ENCODE results near the gene POLR2J.

The POLR2J gene

GRCh38 chr7:102452451-102452850, 26.3 kb downstream of the POLR2J start:
- DNase-seq (ENCODE audit: low spot score in 2 of 2) (no peak), ATAC-seq (replicated peaks; ENCODE audit: extremely low read depth, poor library complexity, severe bottlenecking) (no peak)
- no peak overlapping the region for H3K27ac Mint-ChIP-seq (ENCODE audit: low read depth)
- no peaks in the 10 kb centered on the region for H3K4me1 Mint-ChIP-seq
- H3K9me3 Mint-ChIP-seq: no peaks in the 10 kb centered on the region
- H3K4me3 Mint-ChIP-seq: no peak overlapping the region
- H3K36me3 Mint-ChIP-seq (ENCODE audit: insufficient read depth): peaks cover 8% of the 10 kb centered on the region
- H3K27me3 Mint-ChIP-seq: no peaks in the 10 kb centered on the region

- H3K36me3 Mint-ChIP-seq (ENCODE audit: insufficient read depth): peaks cover 9% of the 10 kb centered on the region
- H3K27me3 Mint-ChIP-seq: no peaks in the 10 kb centered on the region
- ATAC-seq (replicated peaks; ENCODE audit: extremely low read depth, poor library complexity, severe bottlenecking): no peak
- no peak overlapping the region for H3K27ac Mint-ChIP-seq (ENCODE audit: low read depth)
- no peaks in the 10 kb centered on the region for H3K9me3 Mint-ChIP-seq
- no peak overlapping the region for H3K4me3 Mint-ChIP-seq
- no peak for DNase-seq (ENCODE audit: low spot score in 2 of 2)
- no peaks in the 10 kb centered on the region for H3K4me1 Mint-ChIP-seq
These were observed 27.2 kb downstream of the POLR2J start for GRCh38 chr7:102451371-102452054.

GRCh38 chr7:102450242-102450641, 28.5 kb downstream of the POLR2J start:
- Mint-ChIP-seq H3K4me3 (no peak overlapping the region), H3K9me3 (no peaks in the 10 kb centered on the region), H3K27me3 (no peaks in the 10 kb centered on the region), H3K4me1 (no peaks in the 10 kb centered on the region), H3K27ac (ENCODE audit: low read depth) (peak overlapping the region; percentile 55), H3K36me3 (ENCODE audit: insufficient read depth) (peaks cover 8% of the 10 kb centered on the region)
- peak; percentile 73 for ATAC-seq (replicated peaks; ENCODE audit: extremely low read depth, poor library complexity, severe bottlenecking)
- no peak for DNase-seq (ENCODE audit: low spot score in 2 of 2)

GRCh38 chr7:102449136-102449535, 29.6 kb downstream of the POLR2J start:
- H3K27ac Mint-ChIP-seq (ENCODE audit: low read depth): no peak overlapping the region
- ATAC-seq (replicated peaks; ENCODE audit: extremely low read depth, poor library complexity, severe bottlenecking) (no peak), DNase-seq (ENCODE audit: low spot score in 2 of 2) (no peak)
- H3K9me3 Mint-ChIP-seq: no peaks in the 10 kb centered on the region
- H3K27me3 Mint-ChIP-seq: no peaks in the 10 kb centered on the region
- no peak overlapping the region for H3K4me3 Mint-ChIP-seq
- no peaks in the 10 kb centered on the region for H3K4me1 Mint-ChIP-seq
- H3K36me3 Mint-ChIP-seq (ENCODE audit: insufficient read depth): peaks cover 10% of the 10 kb centered on the region

DNA sequence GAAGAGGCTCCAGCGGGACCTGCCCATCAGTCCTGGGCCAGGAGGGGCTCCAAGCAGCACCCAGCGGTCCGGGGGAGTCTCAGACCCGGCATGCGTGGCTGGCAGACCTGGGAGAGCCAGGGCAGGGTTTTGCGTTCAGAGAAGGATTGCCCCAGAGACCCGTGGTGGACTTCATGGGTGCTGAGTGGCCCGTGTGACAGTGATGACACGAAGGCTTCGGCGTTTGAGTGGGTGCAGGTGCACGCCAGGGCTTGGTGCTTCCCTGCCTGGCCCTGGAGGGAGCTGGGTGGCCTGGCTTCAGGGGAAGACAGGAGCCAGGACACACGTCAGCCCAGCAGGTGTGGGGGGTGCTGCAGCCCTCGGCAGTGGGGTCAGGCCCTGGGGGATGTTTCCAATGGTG, 31.4 kb downstream of the POLR2J start:
- no peaks in the 10 kb centered on the region for H3K27me3 Mint-ChIP-seq
- H3K27ac Mint-ChIP-seq (ENCODE audit: low read depth): peak overlapping the region; percentile 62
- peaks cover 14% of the 10 kb centered on the region for H3K36me3 Mint-ChIP-seq (ENCODE audit: insufficient read depth)
- no peaks in the 10 kb centered on the region for H3K4me1 Mint-ChIP-seq
- H3K9me3 Mint-ChIP-seq: no peaks in the 10 kb centered on the region
- no peak for ATAC-seq (replicated peaks; ENCODE audit: extremely low read depth, poor library complexity, severe bottlenecking)
- no peak for DNase-seq (ENCODE audit: low spot score in 2 of 2)
- no peak overlapping the region for H3K4me3 Mint-ChIP-seq

DNA sequence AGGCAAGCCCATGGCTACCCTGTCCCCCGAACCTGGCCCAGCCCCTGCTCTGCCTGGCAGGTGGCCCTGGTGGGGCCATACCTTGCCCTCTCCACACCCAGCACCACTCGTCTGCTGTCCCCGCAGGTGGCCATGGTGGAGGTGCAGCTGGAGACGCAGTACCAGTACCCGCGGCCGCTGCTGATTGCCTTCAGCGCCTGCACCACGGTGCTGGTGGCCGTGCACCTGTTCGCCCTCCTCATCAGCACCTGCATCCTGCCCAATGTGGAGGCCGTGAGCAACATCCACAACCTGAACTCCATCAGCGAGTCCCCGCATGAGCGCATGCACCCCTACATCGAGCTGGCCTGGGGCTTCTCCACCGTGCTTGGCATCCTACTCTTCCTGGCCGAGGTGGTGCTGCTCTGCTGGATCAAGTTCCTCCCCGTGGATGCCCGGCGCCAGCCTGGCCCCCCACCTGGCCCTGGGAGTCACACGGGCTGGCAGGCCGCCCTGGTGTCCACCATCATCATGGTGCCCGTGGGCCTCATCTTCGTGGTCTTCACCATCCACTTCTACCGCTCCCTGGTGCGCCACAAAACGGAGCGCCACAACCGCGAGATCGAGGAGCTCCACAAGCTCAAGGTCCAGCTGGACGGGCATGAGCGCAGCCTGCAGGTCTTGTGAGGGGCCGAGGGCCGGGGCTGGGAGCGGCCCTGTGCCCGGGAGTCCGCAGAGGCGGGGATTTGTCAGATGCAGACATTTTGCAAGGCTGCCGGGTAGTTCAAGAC, 32.1 kb downstream of the POLR2J start:
- H3K27ac Mint-ChIP-seq (ENCODE audit: low read depth): peak overlapping the region; percentile 62
- H3K27me3 Mint-ChIP-seq: no peaks in the 10 kb centered on the region
- H3K4me3 Mint-ChIP-seq: no peak overlapping the region
- no peaks in the 10 kb centered on the region for H3K9me3 Mint-ChIP-seq
- no peak for DNase-seq (ENCODE audit: low spot score in 2 of 2)
- H3K4me1 Mint-ChIP-seq: no peaks in the 10 kb centered on the region
- ATAC-seq (replicated peaks; ENCODE audit: extremely low read depth, poor library complexity, severe bottlenecking): no peak
- peaks cover 18% of the 10 kb centered on the region for H3K36me3 Mint-ChIP-seq (ENCODE audit: insufficient read depth)

GRCh38 chr7:102445674-102446071, 33.0 kb downstream of the POLR2J start:
- H3K9me3 Mint-ChIP-seq: no peaks in the 10 kb centered on the region
- no peaks in the 10 kb centered on the region for H3K27me3 Mint-ChIP-seq
- no peak overlapping the region for H3K27ac Mint-ChIP-seq (ENCODE audit: low read depth)
- H3K36me3 Mint-ChIP-seq (ENCODE audit: insufficient read depth): peaks cover 22% of the 10 kb centered on the region
- no peak for ATAC-seq (replicated peaks; ENCODE audit: extremely low read depth, poor library complexity, severe bottlenecking)
- no peaks in the 10 kb centered on the region for H3K4me1 Mint-ChIP-seq
- H3K4me3 Mint-ChIP-seq: no peak overlapping the region
- no peak for DNase-seq (ENCODE audit: low spot score in 2 of 2)

DNA sequence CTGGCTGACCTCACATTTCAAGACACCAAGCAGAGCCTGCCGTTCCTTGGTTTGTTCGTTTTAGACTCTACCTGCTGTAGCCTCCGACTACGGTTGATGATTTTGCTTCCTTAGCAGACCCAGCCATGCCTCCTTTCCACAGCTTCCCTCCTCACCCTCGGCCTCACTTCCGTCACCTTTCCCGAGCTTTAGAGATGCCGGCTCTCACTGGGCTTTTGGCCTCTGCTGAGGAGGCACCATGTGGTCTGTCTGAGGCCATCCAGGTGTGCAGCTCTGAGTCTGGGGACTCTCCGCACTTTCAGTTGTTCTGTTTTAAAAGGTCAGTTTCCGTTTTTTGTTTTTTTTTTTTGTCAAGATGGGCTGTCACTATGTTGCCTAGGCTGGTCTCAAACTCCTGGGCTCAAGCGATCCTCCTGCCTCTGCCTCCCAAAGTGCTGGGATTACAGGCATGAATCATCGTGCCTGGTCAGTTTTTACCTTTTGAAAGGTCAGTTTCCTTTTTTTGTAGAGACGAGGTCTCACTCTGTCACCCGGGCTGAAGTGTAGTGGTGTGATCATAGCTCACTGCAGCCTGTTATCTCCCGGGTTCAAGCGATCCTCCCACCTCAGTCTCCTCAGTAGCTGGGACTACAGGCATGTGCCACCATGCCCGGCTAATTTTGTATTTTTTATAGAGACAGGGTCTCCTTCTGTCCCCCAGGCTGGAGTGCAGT, 33.6 kb downstream of the POLR2J start:
- peak overlapping the region; percentile 41 for H3K27ac Mint-ChIP-seq (ENCODE audit: low read depth)
- DNase-seq (ENCODE audit: low spot score in 2 of 2) (no peak), ATAC-seq (replicated peaks; ENCODE audit: extremely low read depth, poor library complexity, severe bottlenecking) (no peak)
- H3K4me3 Mint-ChIP-seq: no peak overlapping the region
- peaks cover 22% of the 10 kb centered on the region for H3K36me3 Mint-ChIP-seq (ENCODE audit: insufficient read depth)
- no peaks in the 10 kb centered on the region for H3K4me1 Mint-ChIP-seq
- H3K9me3 Mint-ChIP-seq: no peaks in the 10 kb centered on the region
- H3K27me3 Mint-ChIP-seq: no peaks in the 10 kb centered on the region

DNA sequence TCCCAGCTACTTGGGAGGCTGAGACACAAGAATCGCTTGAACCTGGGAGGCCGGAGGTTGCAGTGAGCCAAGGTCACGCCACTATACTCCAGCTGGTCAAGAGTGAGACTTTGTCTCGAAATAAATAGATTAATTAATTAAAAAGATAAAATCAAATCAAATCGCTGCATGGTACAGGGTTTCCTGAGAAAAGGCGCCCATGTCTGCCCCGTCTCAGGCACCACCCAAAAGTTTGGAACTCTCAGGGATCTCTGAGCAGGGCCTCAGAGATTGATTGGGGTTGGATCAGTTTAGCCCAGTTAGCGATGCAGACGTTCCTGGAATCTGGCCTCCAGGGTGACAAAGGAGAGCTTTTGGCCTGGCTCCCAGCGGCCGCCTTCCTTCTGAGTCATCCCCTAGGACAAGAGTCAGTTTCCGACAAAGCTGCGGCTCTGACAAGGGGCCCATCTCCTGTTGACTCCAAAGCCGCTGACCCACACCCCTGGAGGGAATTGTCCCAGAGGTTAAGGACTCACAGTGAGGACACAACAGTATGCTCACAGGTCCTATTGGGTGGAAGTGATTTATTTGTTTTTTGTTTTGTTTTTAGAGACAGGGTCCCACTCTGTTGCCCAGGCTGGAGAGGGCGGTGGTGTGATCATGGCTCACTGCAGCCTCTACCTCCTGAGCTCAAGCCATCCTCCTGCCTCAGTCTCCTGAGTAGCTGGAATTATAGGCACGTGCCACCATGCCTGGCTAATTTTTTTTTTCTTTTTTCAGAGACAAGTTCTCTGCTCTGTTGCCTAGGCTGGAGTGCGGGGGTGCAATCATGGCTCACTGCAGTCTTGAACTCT, 38.5 kb downstream of the POLR2J start:
- peaks cover 7% of the 10 kb centered on the region for H3K4me1 Mint-ChIP-seq
- no peak for DNase-seq (ENCODE audit: low spot score in 2 of 2)
- ATAC-seq (replicated peaks; ENCODE audit: extremely low read depth, poor library complexity, severe bottlenecking): no peak
- no peaks in the 10 kb centered on the region for H3K9me3 Mint-ChIP-seq
- H3K27ac Mint-ChIP-seq (ENCODE audit: low read depth): no peak overlapping the region
- no peaks in the 10 kb centered on the region for H3K27me3 Mint-ChIP-seq
- peaks cover 24% of the 10 kb centered on the region for H3K36me3 Mint-ChIP-seq (ENCODE audit: insufficient read depth)
- no peak overlapping the region for H3K4me3 Mint-ChIP-seq

GRCh38 chr7:102436118-102436517, 42.6 kb downstream of the POLR2J start:
- H3K27me3 Mint-ChIP-seq: no peaks in the 10 kb centered on the region
- peak overlapping the region; percentile 50 for H3K4me3 Mint-ChIP-seq
- DNase-seq (ENCODE audit: low spot score in 2 of 2) (no peak), ATAC-seq (replicated peaks; ENCODE audit: extremely low read depth, poor library complexity, severe bottlenecking) (no peak)
- H3K36me3 Mint-ChIP-seq (ENCODE audit: insufficient read depth): peaks cover 29% of the 10 kb centered on the region
- H3K4me1 Mint-ChIP-seq: peaks cover 26% of the 10 kb centered on the region
- no peaks in the 10 kb centered on the region for H3K9me3 Mint-ChIP-seq
- H3K27ac Mint-ChIP-seq (ENCODE audit: low read depth): no peak overlapping the region

- Mint-ChIP-seq H3K36me3 (ENCODE audit: insufficient read depth) (peaks cover 32% of the 10 kb centered on the region), H3K27ac (ENCODE audit: low read depth) (peak overlapping the region; percentile 81), H3K4me3 (peak overlapping the region; percentile 80), H3K27me3 (no peaks in the 10 kb centered on the region), H3K4me1 (peaks cover 44% of the 10 kb centered on the region), H3K9me3 (no peaks in the 10 kb centered on the region)
- DNase-seq (ENCODE audit: low spot score in 2 of 2): no peak
- ATAC-seq (replicated peaks; ENCODE audit: extremely low read depth, poor library complexity, severe bottlenecking): no peak
These were observed 44.7 kb downstream of the POLR2J start for GRCh38 chr7:102434039-102434486.
